Fibroblast of peridontal ligament (primary cell): ENCODE measurements around the gene SECISBP2L.
"Not testable (repeated sequence)": the region's sequence is repeated elsewhere in the genome, so short reads cannot be mapped to it uniquely, and the experiment has no call there.

ENCODE experiments used
- DNase-seq: peaks from one replicate; pipeline ENCODE4 v3.0.0-alpha.2; 2010; ENCODE audit errors: extremely low read depth

The SECISBP2L gene, protein sequence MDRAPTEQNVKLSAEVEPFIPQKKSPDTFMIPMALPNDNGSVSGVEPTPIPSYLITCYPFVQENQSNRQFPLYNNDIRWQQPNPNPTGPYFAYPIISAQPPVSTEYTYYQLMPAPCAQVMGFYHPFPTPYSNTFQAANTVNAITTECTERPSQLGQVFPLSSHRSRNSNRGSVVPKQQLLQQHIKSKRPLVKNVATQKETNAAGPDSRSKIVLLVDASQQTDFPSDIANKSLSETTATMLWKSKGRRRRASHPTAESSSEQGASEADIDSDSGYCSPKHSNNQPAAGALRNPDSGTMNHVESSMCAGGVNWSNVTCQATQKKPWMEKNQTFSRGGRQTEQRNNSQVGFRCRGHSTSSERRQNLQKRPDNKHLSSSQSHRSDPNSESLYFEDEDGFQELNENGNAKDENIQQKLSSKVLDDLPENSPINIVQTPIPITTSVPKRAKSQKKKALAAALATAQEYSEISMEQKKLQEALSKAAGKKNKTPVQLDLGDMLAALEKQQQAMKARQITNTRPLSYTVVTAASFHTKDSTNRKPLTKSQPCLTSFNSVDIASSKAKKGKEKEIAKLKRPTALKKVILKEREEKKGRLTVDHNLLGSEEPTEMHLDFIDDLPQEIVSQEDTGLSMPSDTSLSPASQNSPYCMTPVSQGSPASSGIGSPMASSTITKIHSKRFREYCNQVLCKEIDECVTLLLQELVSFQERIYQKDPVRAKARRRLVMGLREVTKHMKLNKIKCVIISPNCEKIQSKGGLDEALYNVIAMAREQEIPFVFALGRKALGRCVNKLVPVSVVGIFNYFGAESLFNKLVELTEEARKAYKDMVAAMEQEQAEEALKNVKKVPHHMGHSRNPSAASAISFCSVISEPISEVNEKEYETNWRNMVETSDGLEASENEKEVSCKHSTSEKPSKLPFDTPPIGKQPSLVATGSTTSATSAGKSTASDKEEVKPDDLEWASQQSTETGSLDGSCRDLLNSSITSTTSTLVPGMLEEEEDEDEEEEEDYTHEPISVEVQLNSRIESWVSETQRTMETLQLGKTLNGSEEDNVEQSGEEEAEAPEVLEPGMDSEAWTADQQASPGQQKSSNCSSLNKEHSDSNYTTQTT

DNA sequence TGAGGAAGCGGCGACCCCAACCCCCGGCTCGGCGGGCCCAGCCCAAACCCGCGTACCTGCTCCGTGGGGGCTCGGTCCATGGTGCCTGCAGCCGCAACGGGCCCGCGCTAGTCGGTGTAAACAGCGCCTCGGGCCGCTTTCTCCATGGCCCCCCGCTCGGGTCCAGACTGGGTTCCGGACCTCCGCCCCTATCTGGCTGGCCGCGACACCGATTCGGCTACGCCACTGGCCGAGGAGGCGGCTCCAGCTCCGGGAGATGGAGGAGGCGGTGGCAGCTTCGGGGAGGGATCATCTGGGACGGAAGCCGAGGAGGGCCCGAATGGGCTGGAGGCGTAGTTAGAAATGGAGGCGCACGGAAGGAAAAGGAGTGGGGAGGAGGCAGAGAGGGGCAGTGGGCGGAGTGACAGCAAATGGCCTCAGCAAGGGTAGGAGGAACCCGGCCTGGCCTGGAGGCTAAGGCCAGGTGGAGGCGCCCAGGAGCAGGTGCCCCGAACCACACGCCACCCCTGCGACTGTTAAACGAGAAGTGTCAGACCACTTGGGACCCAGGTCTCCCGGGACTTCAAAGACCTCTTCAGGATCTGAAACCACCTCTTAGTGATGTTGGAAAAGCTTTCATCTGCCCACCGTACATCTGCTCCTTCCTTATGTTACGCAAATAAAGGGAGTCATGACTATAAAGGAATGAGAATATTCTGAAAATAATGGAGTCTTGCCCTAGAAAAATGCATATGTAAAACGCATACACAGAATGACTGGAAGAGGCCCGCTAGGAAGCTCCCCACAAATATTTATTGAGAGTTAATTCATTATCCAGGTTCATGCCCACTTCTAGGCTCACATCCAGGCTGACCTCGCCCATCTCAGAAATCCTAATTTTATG lies at the start of gene SECISBP2L:
Gene SECISBP2L (minus strand): TSS at position 227 of the 883 bp plus-strand sequence. CDS start 147 bp downstream, at position 80.
- DNase-seq = peak; percentile 92

DNA sequence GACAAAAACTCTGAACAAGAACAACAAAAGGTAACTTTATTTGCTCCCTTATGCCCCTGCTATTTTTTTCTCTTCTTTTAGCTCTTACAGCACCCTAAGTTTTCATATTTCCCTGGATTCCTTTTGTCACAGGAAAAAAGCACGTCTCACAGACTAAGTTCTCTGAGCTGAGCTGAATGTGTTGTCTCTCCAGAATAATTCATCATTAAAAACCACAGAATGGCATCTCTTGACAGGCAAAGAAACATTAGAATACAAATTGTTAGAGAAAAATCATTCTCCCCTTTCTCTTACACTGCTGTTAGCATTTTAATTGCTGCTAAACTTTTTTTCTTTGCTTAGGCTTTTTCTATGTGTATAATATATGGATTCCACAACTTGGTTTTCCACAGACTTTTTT lies 48.7 kb upstream of the SECISBP2L start:
- no peak for DNase-seq

DNA sequence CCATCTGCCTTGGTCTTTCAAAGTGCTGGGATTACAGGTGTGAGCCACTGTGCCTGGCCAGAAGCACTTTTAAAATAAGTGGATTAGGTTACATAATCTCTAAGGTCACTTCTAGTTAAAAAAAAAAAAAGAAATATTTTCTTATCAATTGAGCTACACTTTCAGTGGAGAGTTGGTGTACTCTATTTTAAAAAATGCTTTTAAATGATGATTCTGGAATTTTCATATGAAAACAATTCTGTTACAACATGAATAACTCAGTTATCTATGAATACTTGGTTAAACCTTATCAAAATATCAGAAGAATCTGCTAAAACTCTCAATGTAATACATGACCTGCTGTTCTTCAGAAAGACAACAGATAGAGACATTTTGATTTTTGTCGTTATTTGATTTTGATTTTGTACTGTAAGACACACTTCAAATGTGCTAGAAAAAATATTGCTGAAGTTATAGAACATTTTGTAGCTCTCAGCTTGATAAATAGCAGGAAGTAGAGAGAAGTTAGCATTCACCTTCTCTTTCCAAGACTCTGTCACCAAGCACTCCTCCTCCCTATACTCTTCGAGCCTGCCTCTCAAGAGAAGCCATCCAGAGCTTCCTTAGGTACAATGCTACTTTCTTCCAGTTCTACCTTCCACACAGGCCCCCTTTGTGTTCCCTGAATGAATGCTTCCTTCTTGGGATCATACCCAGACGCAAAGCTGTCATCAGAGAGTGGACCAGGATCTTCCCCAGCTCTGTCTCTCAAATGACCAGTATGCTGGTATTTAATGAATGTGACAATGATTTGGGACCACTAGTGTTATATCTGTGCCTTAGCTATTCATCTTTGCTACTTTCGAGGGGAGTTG lies 47.2 kb upstream of the SECISBP2L start:
- DNase-seq = no peak

DNA sequence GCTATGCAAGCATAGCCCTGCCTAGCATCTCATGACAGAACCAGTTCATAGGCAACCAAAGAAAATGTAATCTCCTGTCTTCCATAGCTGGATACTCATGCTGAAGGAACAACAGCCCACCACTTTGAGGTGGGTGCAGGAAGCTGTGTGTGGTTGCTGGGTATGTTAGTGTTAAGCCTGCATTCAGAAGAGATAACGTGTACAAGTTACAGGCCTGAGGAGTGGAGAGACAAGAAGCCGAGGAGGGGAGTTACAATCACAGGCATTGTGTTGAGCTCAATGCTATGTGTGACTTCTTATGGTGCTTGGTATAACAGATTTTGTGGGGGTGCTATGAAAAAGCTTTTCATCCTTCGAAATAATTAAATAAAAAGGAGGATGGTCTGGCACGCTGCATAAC lies 42.8 kb upstream of the SECISBP2L start:
- no peak for DNase-seq

DNA sequence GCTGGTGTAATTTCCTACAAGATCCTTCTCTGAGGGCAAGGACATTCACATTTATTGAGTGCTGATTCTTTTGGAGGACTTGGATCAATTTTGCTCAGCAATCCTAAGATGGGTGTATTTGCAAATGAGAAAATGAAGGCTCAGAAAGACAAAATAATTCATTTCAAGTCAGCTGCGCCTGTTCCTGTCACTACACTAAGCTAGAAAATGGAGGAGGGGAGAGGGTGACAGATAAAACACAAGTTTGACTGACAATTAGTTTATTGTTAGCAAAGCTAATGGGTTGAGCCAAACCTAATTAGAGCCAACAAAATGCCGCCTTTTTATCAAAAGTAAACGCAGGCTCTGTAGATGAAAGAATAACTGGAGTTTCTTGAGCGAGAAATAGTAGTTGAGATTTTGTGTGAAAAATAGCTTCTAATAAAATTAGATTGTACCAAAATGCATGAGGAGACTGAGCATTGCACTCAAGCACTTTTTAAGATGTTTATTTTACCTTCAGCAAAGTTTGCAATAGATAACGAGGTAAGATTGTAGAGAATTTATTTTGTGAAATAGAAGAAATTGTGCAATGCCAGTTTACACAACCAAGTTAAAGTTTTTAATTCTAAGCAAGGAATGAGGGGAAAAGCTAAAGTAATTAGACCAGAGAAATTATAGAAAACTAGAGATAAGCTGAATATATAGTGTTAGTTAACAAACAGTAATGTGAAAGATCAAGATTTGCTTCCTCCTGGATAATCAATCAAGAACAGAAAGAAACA lies 39.6 kb upstream of the SECISBP2L start:
- DNase-seq = peak; percentile 30

DNA sequence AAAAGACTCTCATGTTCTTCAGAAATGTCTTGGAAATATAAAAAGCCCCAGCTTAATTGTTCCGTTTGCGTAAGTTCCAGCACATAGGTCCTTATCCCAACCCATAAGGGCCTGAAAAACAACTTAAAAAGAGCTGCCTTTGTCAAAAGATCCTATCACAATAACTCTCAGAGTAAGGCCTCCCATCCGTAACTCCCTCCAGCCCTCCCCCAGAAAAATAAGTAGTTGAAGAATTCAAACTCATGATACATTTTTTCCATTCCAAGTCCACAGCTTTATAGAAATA lies 38.0 kb upstream of the SECISBP2L start:
- DNase-seq = no peak

DNA sequence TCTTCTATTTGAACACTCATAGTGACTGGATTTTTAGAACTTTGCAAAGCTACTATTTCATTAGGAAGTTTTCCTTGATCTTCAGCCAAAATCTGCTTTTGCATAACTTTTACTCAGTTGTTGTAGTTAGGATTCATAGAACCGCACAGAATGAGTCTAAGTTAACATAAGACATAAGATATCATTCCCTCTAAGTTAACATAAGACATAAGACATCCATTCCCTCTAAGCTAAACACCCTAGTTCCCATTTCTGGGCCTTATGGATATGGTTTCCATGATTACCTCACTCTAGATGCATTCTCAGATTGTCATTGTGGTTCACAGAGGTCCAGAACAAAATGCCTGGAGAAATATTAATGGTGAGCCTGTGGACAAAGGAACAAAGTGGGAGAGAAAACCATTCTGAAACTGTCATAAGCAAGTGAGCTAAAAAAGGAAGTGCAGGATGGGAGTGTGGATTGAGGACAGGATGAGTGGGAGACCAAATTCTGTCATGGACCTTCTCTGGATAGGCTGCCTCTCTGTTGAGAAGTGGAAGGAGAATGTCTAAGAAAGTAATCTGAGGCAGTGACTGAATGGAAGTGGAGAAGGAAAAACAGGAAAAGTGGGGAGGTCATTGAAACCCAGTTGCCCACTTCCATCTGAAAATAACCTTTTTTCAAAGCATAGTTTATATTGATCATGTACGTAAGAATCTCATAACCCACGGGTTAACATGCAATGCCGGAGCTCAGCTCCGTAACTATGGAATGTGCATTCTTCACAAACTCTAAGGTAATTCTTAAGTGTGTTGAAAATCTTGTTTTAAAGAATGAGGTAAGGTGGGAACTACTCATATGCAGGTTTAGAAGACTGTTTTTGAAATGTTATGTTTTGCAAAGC lies 37.4 kb upstream of the SECISBP2L start:
- DNase-seq = peak; percentile 83

DNA sequence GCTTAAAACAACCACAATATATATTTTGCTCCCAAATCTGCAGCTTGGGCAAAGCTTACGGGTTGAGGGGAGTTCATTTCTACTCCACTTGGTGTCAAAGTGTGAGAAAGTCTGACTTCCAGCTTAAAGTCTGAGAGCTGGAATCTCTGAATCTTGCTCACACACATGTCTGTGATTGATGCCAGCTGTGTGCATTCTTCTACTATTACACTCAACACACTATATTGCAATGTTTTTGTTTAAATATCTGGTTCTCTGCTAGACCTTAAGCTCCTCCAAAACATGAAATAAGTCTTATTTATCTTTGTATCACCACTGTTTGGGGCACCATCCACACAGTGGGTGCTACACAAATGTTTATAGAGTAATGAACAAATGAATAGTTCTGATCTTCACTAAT lies 36.7 kb upstream of the SECISBP2L start:
- DNase-seq = peak; percentile 94

DNA sequence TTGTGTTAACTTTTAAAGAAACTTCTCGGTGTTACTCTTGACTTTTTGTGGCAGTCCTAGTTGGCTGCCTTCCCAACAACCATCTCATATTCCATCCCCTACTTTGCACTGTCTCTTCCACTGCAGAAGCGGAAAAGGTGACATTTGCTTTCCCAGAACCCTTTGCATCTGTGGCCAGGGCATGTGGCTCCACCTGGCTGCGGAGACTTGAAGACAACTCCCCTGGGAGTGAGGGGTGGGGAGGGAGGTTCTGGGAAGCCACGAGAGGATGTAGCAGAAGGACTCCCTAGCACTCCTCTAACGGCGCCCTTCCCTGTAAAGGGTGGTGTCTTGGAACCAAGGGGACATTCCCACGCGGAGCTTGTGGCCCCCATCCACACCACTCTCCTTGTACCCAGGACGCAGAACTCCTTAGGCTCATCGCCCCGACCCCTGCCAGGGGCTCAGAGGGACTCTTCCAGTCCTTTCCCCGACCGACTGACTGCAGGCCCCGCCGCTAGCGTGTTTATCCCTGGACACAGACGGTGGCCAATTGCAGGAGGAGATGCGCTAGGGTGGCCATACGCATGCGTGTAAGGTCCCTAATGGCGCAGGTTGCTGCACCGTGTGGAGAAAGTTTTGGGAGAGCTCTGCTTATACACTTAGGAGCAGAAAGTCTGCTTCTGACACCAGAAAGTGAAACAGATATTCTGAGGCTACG lies 33.2 kb upstream of the SECISBP2L start:
- DNase-seq = no peak

DNA sequence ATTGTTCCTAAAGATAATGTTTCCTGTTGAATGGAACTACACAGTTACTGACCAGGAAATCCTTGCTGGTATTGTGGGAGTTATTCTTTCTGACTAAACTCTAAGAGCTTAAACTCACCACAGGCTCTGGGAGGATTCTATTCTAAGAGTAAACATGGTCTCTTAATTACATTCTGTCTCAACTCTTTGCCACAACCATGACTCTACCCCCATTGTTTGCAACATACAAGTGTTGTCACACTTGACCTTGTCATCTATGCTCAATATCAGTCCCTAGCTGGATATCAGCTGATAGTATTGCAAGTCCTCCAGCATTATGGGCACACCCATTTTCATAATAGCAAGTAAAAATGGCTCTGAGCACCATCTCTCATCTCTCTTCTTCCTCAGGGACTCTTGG lies 29.6 kb upstream of the SECISBP2L start:
- peak; percentile 38 for DNase-seq

DNA sequence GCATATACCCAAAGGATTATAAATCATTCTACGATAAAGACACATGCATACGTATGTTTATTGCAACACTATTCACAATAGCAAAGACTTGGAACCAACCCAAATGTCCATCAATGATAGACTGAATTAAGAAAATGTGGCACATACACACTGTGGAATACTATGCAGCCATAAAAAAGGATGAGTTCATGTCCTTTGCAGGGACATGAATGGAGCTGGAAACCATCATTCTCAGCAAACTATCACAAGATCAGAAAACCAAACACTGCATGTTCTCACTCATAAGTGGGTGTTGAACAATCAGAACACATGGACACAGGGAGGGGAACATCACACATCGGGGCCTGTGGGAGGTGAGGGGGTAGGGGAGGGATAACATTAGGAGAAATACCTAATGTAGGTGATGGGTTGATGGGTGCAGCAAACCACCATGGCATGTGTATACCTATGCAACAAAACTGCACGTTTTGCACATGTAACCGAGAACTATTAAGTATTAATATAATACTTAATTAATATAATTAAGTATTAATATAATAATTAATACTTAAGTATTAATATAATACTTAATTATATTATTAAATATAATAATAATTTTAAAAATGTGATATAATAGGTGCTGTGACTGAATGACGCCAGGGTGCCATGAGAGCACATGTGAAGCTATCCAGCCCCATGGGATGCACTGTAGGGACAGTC lies 28.5 kb upstream of the SECISBP2L start:
- DNase-seq = not testable (repeated sequence)

DNA sequence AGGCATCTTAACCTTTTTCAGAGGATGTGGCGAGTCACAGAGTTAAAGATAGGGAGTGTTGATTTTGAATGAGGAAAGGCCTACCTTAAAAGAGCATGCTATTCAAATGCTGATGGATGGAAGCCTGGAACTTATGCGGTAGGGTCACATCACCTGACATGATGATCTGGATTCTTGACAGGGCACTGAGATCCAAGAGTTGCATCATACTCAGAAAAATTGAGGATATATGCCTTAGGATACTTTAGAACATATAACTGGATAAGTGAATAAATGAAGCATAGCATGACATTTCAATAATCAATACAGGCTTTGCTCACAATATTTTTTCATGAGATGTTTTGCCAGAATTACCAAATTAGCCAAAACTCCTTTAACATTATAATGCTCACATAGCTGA lies 20.1 kb upstream of the SECISBP2L start:
- no peak for DNase-seq

DNA sequence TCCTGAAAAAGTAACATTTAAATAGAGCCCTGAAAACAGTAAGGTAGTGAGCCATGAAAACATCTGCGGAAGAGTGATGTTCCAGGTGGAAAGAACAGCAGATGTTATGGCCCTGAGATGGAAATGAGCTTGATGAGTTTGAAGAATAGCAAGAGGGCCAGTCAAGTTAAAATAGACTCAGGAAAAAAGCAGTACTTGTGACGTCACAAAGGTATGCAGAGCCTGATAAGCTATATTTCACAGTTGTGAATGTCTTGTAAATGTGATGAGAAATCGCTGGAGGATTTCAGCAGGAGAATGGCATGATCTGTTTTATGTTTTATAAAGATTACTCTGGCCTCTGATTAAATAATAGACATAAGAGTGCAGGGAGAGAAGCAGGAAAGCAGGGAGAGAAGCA lies 18.6 kb upstream of the SECISBP2L start:
- no peak for DNase-seq

DNA sequence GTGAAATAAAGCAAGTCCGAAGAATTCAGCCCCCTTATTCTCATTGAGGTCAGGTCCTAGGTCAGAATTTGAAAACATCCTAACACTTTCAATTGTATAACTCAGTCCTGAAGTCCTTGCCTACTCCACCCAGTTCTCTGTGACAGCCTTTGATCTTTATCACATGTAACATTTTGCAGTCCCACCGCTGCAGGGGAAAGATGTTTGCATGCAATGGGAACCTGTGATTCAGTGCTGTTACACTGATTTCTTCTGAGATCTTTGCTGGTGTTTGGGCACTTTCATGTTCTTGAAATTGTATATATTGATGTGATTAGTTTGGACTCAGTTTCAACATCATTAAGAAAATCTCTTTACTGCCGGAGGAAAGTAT lies 18.0 kb upstream of the SECISBP2L start:
- DNase-seq = no peak

DNA sequence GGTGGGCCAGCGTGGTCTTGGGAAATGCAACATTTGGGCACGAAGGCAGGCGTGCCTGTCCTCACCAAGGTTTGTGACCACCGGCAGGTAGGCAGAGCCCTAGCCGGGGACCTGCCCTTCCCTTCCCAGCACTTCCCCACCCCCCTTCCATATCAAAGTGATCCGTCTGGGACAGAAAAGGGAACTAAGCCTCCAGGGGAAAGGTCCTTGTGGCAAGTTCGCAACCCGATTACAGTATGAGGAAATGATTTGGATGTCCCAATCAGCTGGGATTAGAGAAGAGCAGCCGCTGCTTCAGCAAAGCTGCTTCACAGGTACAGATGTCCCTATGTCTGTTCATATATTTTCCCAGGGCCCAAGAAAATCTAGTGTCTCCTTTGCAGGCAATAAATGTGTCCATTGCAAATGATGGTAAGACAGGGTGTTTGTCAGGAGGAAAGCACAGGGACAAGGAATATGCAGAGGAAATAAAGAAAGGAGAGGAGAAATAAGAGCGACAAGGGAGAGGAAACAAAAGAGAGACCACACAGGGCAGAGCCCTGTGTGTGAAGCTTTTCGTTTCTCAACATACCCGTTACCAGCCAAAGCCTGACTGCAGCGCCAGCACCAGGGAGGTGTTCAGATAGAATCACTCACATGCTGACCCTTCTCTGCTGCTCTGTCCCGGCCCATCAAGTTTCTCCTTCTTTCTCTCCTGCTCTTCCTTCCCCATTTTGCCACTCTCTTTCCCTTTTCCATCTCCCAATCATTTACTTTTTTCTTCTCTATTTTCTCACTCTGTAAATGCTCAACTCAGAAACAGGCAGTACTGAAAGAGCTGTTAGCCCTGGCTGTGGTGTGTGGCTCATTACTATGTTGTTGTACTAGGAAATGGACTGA lies 17.4 kb upstream of the SECISBP2L start:
- no peak for DNase-seq

DNA sequence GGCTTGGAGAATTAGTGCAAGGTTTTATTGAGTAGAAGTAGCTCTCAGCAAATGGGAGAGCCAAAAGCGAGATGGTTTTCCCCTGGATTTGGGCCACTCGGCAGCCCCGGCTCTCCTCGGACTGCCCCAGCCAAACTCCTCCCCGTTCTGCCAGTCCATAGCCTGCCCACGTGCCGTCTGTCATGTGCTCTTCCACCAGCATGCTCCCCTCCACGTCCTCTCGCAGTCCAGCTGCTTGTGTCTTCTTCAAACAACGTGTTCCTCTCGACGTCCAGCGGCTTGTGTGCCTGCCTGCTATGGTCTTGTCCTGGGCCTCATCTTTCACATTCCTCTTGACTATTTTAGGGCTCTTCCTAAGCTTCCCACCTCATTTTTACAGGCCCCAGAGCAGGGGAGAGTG lies 16.7 kb upstream of the SECISBP2L start:
- DNase-seq = no peak
